ENCODE data around the gene SLC5A12. TPM values are rescaled to one million over a fixed set of nuclear protein-coding genes. Genes with fewer than 3 reads are reported as not detected.

The SLC5A12 gene
- total and polyA plus RNA-seq, 2 donors from 2014 or later: 0.94 to 227 TPM

GRCh38 chr11:26765323-26765722, 43.5 kb upstream of the SLC5A12 start:
- Histone ChIP-seq H3K27me3 (ENCODE audit: control insufficient read depth, insufficient read depth, low read length) (no peaks in the 10 kb centered on the region), H3K9me3 (ENCODE audit: control insufficient read depth in 2 of 3, insufficient read depth in 1 of 3, low read length in 3 of 3) (no peaks in the 10 kb centered on the region), H3K27ac (ENCODE audit: low read depth in 2 of 2, low read length in 2 of 2) (no peak overlapping the region), H3K4me1 (ENCODE audit: control insufficient read depth in 2 of 3, insufficient read depth in 2 of 3, low read depth in 1 of 3, low read length in 3 of 3) (no peaks in the 10 kb centered on the region), H3K4me3 (ENCODE audit: low read length in 3 of 3) (no peak overlapping the region), H3K36me3 (ENCODE audit: control insufficient read depth in 2 of 3, insufficient read depth in 3 of 3, low read length in 3 of 3) (no peaks in the 10 kb centered on the region), H3K9ac (ENCODE audit: low read length in 3 of 3) (no peak overlapping the region)
- no peak for DNase-seq
- FAIRE-seq: no peak
- no peak for TF ChIP-seq CTCF (IDR thresholded peaks at IDR 0.05; ENCODE audit: borderline replicate concordance, extremely low read depth, insufficient read depth)
- intact Hi-C loops (cut with DNase I): no loop called here

- Histone ChIP-seq H3K27ac (ENCODE audit: low read depth in 2 of 2, low read length in 2 of 2) (no peak overlapping the region), H3K36me3 (ENCODE audit: control insufficient read depth in 2 of 3, insufficient read depth in 3 of 3, low read length in 3 of 3) (no peaks in the 10 kb centered on the region), H3K9me3 (ENCODE audit: control insufficient read depth in 2 of 3, insufficient read depth in 1 of 3, low read length in 3 of 3) (no peaks in the 10 kb centered on the region), H3K27me3 (ENCODE audit: control insufficient read depth, insufficient read depth, low read length) (no peaks in the 10 kb centered on the region), H3K4me1 (ENCODE audit: control insufficient read depth in 2 of 3, insufficient read depth in 2 of 3, low read depth in 1 of 3, low read length in 3 of 3) (no peaks in the 10 kb centered on the region), H3K9ac (ENCODE audit: low read length in 3 of 3) (no peak overlapping the region), H3K4me3 (ENCODE audit: low read length in 3 of 3) (no peak overlapping the region)
- no peak for FAIRE-seq
- no peak for DNase-seq
- TF ChIP-seq CTCF (IDR thresholded peaks at IDR 0.05; ENCODE audit: borderline replicate concordance, extremely low read depth, insufficient read depth): no peak
- intact Hi-C loops (cut with DNase I): no loop called here
Measured at GRCh38 chr11:26764825-26765224, 43.0 kb upstream of the SLC5A12 start.

- no peak for FAIRE-seq
Measured at GRCh38 chr11:26764315-26764714, 42.5 kb upstream of the SLC5A12 start.

More at GRCh38 chr11:26764315-26764714, 42.5 kb upstream of the SLC5A12 start:
- no peak for DNase-seq
- Histone ChIP-seq H3K36me3 (ENCODE audit: control insufficient read depth in 2 of 3, insufficient read depth in 3 of 3, low read length in 3 of 3) (no peaks in the 10 kb centered on the region), H3K27ac (ENCODE audit: low read depth in 2 of 2, low read length in 2 of 2) (no peak overlapping the region), H3K27me3 (ENCODE audit: control insufficient read depth, insufficient read depth, low read length) (no peaks in the 10 kb centered on the region), H3K9ac (ENCODE audit: low read length in 3 of 3) (no peak overlapping the region), H3K4me1 (ENCODE audit: control insufficient read depth in 2 of 3, insufficient read depth in 2 of 3, low read depth in 1 of 3, low read length in 3 of 3) (no peaks in the 10 kb centered on the region), H3K4me3 (ENCODE audit: low read length in 3 of 3) (no peak overlapping the region), H3K9me3 (ENCODE audit: control insufficient read depth in 2 of 3, insufficient read depth in 1 of 3, low read length in 3 of 3) (no peaks in the 10 kb centered on the region)
- no peak for TF ChIP-seq CTCF (IDR thresholded peaks at IDR 0.05; ENCODE audit: borderline replicate concordance, extremely low read depth, insufficient read depth)
- intact Hi-C loops (cut with DNase I): no loop called here
